Mesothelial cell of epicardium (in vitro differentiated cells): ENCODE data around the gene MAML2. TPM values are rescaled to one million over a fixed set of nuclear protein-coding genes. Genes with fewer than 3 reads are reported as not detected.

Experiments
- DNase-seq, 2 experiments: peaks; one replicate each; pipeline ENCODE4 v3.0.0; 2021; ENCODE audit warnings: low spot score in 2 of 2; ENCODE audit not compliant: unreplicated experiment in 2 of 2
- H3K27ac Mint-ChIP-seq: 2 replicates; pipeline ENCODE4 v1.8.0; 2021; ENCODE audit warnings: mixed read lengths
- H3K27me3 Mint-ChIP-seq: 2 replicates; pipeline ENCODE4 v1.8.0; 2021; ENCODE audit warnings: low read depth, mixed read lengths
- H3K36me3 Mint-ChIP-seq: 2 replicates; pipeline ENCODE4 v1.8.0; 2021; ENCODE audit warnings: mixed read lengths
- H3K4me1 Mint-ChIP-seq: 2 replicates; pipeline ENCODE4 v1.8.0; 2021; ENCODE audit warnings: mixed read lengths
- H3K4me3 Mint-ChIP-seq: 2 replicates; pipeline ENCODE4 v1.8.0; 2021; ENCODE audit warnings: mild to moderate bottlenecking, moderate library complexity, mixed read lengths
- H3K9me3 Mint-ChIP-seq: 2 replicates; pipeline ENCODE4 v1.8.0; 2021; ENCODE audit warnings: mixed read lengths
- total RNA-seq: library from RNA; stranded (reverse); gene quantifications from 3 replicates; pipeline ENCODE4 v1.2.1, GENCODE V29; 2021
- TF ChIP-seq, protein P1 (sequence below): fragments of 200-600 bp; sonication (generic); IDR thresholded peaks from one replicate; pipeline ENCODE4 v1.5.0; 2021; ENCODE audit warnings: antibody characterized with exemption; ENCODE audit not compliant: unreplicated experiment

The MAML2 gene
- total RNA-seq, 1 donor from 2014 or later = 38.3 TPM

DNA sequence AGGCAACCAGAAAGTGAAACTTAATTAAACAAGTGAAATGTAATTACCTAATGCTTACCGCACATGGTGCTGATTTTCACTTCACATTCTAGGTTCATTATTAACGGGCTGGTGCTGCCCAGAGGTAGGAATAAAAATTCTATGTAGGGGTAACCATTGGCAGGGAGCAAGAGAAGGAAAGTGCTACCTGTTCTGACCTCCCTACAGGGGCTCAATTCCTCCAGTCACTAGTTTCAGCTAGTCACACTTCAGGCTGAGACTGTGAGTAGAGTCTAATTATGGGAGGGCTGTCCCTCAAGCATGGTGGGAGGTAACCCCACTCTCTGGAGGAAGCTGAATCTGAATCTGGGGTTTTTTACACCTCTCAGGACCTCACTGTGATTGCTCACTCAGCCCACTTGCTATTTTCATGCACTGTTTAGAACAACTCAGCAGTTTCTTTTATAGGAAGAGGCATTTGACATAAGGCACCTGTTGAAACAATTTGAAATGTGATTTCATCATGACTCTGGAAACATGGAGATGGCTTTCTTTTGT, 75.4 kb downstream of the MAML2 start:
- peaks cover 37% of the 10 kb centered on the region for H3K36me3 Mint-ChIP-seq
- peak overlapping the region; percentile 79 for H3K27ac Mint-ChIP-seq

GRCh38 chr11:96267001-96267495, 75.9 kb downstream of the MAML2 start:
- Mint-ChIP-seq H3K27ac (peak overlapping the region; percentile 79), H3K9me3 (peaks cover 21% of the 10 kb centered on the region)

More for the DNA sequence above, 75.4 kb downstream of the MAML2 start:
- peaks cover 48% of the 10 kb centered on the region for H3K4me1 Mint-ChIP-seq
- no peak for DNase-seq
- TF ChIP-seq, protein P1, sequence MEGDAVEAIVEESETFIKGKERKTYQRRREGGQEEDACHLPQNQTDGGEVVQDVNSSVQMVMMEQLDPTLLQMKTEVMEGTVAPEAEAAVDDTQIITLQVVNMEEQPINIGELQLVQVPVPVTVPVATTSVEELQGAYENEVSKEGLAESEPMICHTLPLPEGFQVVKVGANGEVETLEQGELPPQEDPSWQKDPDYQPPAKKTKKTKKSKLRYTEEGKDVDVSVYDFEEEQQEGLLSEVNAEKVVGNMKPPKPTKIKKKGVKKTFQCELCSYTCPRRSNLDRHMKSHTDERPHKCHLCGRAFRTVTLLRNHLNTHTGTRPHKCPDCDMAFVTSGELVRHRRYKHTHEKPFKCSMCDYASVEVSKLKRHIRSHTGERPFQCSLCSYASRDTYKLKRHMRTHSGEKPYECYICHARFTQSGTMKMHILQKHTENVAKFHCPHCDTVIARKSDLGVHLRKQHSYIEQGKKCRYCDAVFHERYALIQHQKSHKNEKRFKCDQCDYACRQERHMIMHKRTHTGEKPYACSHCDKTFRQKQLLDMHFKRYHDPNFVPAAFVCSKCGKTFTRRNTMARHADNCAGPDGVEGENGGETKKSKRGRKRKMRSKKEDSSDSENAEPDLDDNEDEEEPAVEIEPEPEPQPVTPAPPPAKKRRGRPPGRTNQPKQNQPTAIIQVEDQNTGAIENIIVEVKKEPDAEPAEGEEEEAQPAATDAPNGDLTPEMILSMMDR = no peak
- no peak overlapping the region for H3K4me3 Mint-ChIP-seq
- peaks cover 22% of the 10 kb centered on the region for H3K9me3 Mint-ChIP-seq
- no peaks in the 10 kb centered on the region for H3K27me3 Mint-ChIP-seq

GRCh38 chr11:96265972-96266371, 77.0 kb downstream of the MAML2 start:
- peak overlapping the region; percentile 72 for H3K27ac Mint-ChIP-seq
- no peaks in the 10 kb centered on the region for H3K27me3 Mint-ChIP-seq
- H3K9me3 Mint-ChIP-seq = peaks cover 14% of the 10 kb centered on the region
- peaks cover 26% of the 10 kb centered on the region for H3K36me3 Mint-ChIP-seq
- no peak for DNase-seq
- H3K4me1 Mint-ChIP-seq = peaks cover 37% of the 10 kb centered on the region
- no peak overlapping the region for H3K4me3 Mint-ChIP-seq
- TF ChIP-seq, protein P1 = no peak

More at GRCh38 chr11:96267001-96267495, 75.9 kb downstream of the MAML2 start:
- H3K4me3 Mint-ChIP-seq = no peak overlapping the region
- peaks cover 35% of the 10 kb centered on the region for H3K36me3 Mint-ChIP-seq
- TF ChIP-seq, protein P1 = no peak
- H3K4me1 Mint-ChIP-seq = peaks cover 44% of the 10 kb centered on the region
- no peak for DNase-seq
- no peaks in the 10 kb centered on the region for H3K27me3 Mint-ChIP-seq

DNA sequence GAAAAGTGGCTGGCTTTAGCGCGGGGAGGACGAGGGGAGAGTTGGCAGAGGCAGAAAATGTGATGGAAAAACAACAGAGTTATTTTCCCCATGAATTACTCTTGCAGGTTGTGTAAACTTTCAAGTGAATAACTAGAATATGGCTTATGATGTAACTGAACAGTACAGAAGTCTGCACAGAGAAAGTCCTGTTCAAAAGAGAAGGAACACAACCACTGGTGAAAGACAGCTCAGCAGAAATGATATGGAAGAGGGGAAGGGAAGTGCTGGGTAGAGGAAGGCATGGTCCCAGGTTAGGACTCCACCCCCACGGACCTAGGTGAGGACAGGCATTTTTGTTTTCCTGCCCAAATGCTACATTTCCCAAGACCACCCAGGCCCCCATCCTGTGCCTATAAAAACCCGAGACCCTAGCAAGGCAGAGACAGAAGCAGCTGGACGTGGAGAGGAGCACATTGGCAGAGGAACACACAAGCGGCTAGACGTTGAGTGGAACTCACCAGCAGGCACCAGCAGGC, 77.7 kb downstream of the MAML2 start:
- no peak for DNase-seq
- Mint-ChIP-seq H3K36me3 (peaks cover 20% of the 10 kb centered on the region), H3K4me1 (peaks cover 42% of the 10 kb centered on the region), H3K27ac (peak overlapping the region; percentile 92), H3K9me3 (peaks cover 14% of the 10 kb centered on the region), H3K27me3 (no peaks in the 10 kb centered on the region), H3K4me3 (no peak overlapping the region)
- TF ChIP-seq, protein P1 = no peak

GRCh38 chr11:96264364-96264763, 78.6 kb downstream of the MAML2 start:
- Mint-ChIP-seq H3K4me3 (no peak overlapping the region), H3K27me3 (no peaks in the 10 kb centered on the region), H3K27ac (peak overlapping the region; percentile 92), H3K9me3 (peaks cover 9% of the 10 kb centered on the region), H3K4me1 (peaks cover 51% of the 10 kb centered on the region), H3K36me3 (peaks cover 14% of the 10 kb centered on the region)
- TF ChIP-seq, protein P1 = no peak
- DNase-seq = no peak
